ENCODE results near the gene GALNT9. TPM values are rescaled to one million over a fixed set of nuclear protein-coding genes. Genes with fewer than 3 reads are reported as not detected.

GALNT9 gene
- total and polyA plus RNA-seq, 8 donors: 0.15 to 3.1 (median 0.19) TPM; not detected in 5

DNA sequence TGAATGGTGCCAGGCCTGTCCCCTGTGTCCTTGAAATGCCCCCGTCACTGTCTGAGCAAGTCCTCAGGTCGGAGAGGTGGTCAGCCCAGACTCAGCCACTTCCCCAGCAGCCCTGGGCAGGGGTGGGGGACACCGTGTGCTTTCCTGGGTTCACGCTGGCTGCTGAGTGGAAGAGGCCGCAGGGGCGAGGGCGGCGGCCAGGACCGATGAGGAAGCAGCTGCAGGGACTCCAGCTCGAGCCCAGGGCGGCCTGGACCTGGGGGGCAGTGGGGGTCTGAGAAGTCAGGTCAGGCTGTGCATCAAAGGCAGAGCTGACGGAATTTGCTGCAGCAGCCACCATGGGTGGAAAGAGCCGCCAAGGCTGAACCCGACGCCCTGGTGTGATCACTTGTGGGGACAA lies 156.8 kb downstream of the GALNT9 start:
- 58 to 79% (median 69%) methylated on average over 15 of the region's 15 CpGs for WGBS, 5 donors
- Histone ChIP-seq H3K27me3 (peaks cover 0 to 99% (median 63%) of the 10 kb centered on the region in 3 donors), H3K4me1 (peaks cover 0 to 24% (median 16%) of the 10 kb centered on the region in 4 donors), H3K4me3 (no peak overlapping the region), H3K27ac (no peak overlapping the region), H3K36me3 (no peaks in the 10 kb centered on the region), H3K9me3 (no peaks in the 10 kb centered on the region)
- DNase-seq: no peak
- TF ChIP-seq POLR2A (IDR thresholded peaks at IDR 0.05) (no peak), POLR2AphosphoS5 (IDR thresholded peaks at IDR 0.05) (no peak)
- intact Hi-C loops (cut with DNase I; ENCODE audit: low total_unique reads): no loop called here

- Histone ChIP-seq H3K9me3 (no peaks in the 10 kb centered on the region), H3K4me1 (peaks cover 0 to 24% (median 16%) of the 10 kb centered on the region in 4 donors), H3K27me3 (peaks cover 0 to 100% (median 63%) of the 10 kb centered on the region in 3 donors), H3K36me3 (no peaks in the 10 kb centered on the region), H3K27ac (no peak overlapping the region), H3K4me3 (no peak overlapping the region)
- no peak for DNase-seq
- intact Hi-C loops (cut with DNase I; ENCODE audit: low total_unique reads): no loop called here
- TF ChIP-seq POLR2A (IDR thresholded peaks at IDR 0.05) (no peak), EP300 (IDR thresholded peaks at IDR 0.05) (no peak), POLR2AphosphoS5 (IDR thresholded peaks at IDR 0.05) (no peak)
- TF ChIP-seq, protein P1, sequence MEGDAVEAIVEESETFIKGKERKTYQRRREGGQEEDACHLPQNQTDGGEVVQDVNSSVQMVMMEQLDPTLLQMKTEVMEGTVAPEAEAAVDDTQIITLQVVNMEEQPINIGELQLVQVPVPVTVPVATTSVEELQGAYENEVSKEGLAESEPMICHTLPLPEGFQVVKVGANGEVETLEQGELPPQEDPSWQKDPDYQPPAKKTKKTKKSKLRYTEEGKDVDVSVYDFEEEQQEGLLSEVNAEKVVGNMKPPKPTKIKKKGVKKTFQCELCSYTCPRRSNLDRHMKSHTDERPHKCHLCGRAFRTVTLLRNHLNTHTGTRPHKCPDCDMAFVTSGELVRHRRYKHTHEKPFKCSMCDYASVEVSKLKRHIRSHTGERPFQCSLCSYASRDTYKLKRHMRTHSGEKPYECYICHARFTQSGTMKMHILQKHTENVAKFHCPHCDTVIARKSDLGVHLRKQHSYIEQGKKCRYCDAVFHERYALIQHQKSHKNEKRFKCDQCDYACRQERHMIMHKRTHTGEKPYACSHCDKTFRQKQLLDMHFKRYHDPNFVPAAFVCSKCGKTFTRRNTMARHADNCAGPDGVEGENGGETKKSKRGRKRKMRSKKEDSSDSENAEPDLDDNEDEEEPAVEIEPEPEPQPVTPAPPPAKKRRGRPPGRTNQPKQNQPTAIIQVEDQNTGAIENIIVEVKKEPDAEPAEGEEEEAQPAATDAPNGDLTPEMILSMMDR (IDR thresholded peaks at IDR 0.05): no peak
- 78 to 85% (median 85%) methylated on average over 20 to 28 of the region's 28 CpGs for WGBS, 5 donors
Observed at GRCh38 chr12:132171968-132172521, 157.3 kb downstream of the GALNT9 start.

DNA sequence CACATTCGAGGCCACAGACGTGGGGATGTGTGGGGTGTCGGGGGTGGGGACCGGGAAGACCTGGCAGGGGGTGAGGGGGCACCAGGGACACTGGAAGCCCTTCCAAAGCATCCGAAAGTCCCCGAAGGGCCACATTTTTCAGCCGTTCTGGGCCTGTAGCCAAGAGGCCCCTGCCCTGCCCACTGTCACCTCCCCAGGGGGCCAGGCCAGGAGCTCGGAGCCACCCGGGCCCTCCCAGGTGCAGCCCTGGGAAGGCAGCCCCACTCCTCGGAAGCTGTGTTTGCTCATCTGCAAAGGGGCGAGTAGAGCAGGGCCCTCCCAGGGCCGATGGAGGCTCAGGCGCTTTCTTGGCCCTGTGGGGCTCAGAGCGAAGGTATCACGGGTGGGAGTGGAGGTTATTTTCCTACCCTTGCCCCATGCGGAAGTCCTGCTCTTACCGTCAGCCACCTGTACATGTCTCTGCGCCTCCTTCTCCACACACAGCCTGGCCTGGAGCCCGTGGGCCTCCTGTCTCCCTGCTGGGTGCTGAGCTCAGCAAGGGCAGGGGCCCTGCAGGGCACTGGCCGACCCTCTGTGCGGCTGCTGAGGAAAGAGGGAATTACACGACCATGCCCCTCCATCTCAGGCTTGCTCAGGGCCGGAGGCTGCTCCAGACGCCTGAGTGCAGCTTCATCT lies 158.0 kb downstream of the GALNT9 start:
- no peak overlapping the region for H3K4me3 ChIP-seq
- H3K27me3 ChIP-seq: peaks cover 0 to 95% (median 59%) of the 10 kb centered on the region in 3 donors
- 47 to 70% (median 56%) methylated on average over 21 to 24 of the region's 24 CpGs for WGBS, 5 donors
- DNase-seq: no peak
- no peak for TF ChIP-seq EP300 (IDR thresholded peaks at IDR 0.05)
- TF ChIP-seq POLR2A (IDR thresholded peaks at IDR 0.05): no peak
- no peak for TF ChIP-seq POLR2AphosphoS5 (IDR thresholded peaks at IDR 0.05)
- TF ChIP-seq, protein P1 (IDR thresholded peaks at IDR 0.05): no peak
- no peak overlapping the region for H3K27ac ChIP-seq
- intact Hi-C loops (cut with DNase I; ENCODE audit: low total_unique reads): no loop called here
- H3K4me1 ChIP-seq: peaks cover 0 to 24% (median 16%) of the 10 kb centered on the region in 4 donors
- H3K36me3 ChIP-seq: no peaks in the 10 kb centered on the region
- H3K9me3 ChIP-seq: no peaks in the 10 kb centered on the region

DNA sequence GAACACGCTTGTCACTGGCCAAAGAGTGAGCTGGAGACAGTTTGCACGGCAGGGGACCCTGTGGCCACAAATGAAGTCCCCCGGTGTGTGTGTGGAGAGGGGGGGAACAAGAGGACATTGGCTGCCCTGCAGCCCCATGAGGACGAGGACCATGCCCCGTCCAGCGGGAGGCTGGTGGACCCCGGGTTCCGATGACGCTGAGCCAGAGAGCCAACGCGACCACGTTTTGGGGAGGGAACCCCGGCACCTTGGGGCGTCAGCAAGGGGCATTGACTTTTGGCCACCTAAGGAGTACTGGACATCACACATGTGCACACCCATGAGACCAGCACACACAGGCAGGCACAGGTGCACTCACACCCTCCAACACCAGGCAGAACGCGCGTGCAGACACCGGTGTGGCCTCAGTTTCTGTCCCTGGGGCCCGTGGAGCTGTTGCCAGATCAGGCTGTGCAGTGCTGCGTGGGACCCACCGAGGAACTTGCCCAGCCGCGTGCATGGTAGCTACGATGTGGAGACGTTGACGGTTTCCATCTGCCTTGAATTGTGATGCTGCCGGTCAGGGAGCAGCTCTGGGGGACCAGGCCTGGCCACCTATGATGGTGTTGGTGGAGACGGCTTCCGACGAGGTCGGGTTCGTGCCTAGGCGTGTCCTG lies 158.6 kb downstream of the GALNT9 start:
- TF ChIP-seq POLR2A (IDR thresholded peaks at IDR 0.05): no peak
- TF ChIP-seq, protein P1 (IDR thresholded peaks at IDR 0.05): no peak
- TF ChIP-seq EP300 (IDR thresholded peaks at IDR 0.05): no peak
- TF ChIP-seq POLR2AphosphoS5 (IDR thresholded peaks at IDR 0.05): no peak
- no peak overlapping the region for H3K4me3 ChIP-seq
- WGBS, 5 donors: 77 to 84% (median 83%) methylated on average over 22 to 33 of the region's 33 CpGs
- peaks cover 0 to 88% (median 52%) of the 10 kb centered on the region in 3 donors for H3K27me3 ChIP-seq
- peaks cover 0 to 24% (median 13%) of the 10 kb centered on the region in 4 donors for H3K4me1 ChIP-seq
- no peak overlapping the region for H3K27ac ChIP-seq
- H3K36me3 ChIP-seq: no peaks in the 10 kb centered on the region
- intact Hi-C loops (cut with DNase I; ENCODE audit: low total_unique reads): no loop called here
- no peak for DNase-seq
- H3K9me3 ChIP-seq: no peaks in the 10 kb centered on the region
